MCF 10A (cell line): Measurements from ENCODE around the gene LCMT1. TPM values are rescaled to one million over a fixed set of nuclear protein-coding genes. Genes with fewer than 3 reads are reported as not detected.
"Not testable (repeated sequence)": the region's sequence is repeated elsewhere in the genome, so short reads cannot be mapped to it uniquely, and the experiment has no call there.

Experiments
- BruUV-seq: library from RNA; stranded (reverse); fragments of 400-500 nt; replicated peaks from 2 replicates; lab custom pipeline; 2021; lab: Mats Ljungman, UMichigan
- CTCF ChIA-PET: fragments of 300-600 bp; sonication (Branson Sonifier 250); formaldehyde crosslinking; extraction: SDS; loops from one replicate; lab custom pipeline; 2021; ENCODE audit warnings: antibody characterized with exemption, inconsistent platforms; lab: Yijun Ruan, JAX
- POLR2A ChIA-PET: fragments of 300-600, 350-650 bp; sonication (Branson Sonifier 250); formaldehyde crosslinking; extraction: SDS; loops from one replicate; lab custom pipeline; 2020; ENCODE audit warnings: antibody characterized with exemption, inconsistent platforms; lab: Yijun Ruan, JAX
- DNase-seq: peaks from one replicate; pipeline ENCODE4 v3.0.0-alpha.2; 2018; ENCODE audit not compliant: unreplicated experiment
- H3K27ac Mint-ChIP-seq: one replicate; pipeline ENCODE4 v1.8.0; 2022; ENCODE audit warnings: mild to moderate bottlenecking, low read depth, mixed read lengths; ENCODE audit not compliant: unreplicated experiment
- H3K27me3 Mint-ChIP-seq: one replicate; pipeline ENCODE4 v1.8.0; 2022; ENCODE audit warnings: mixed read lengths; ENCODE audit not compliant: insufficient read depth, unreplicated experiment
- H3K36me3 Mint-ChIP-seq: one replicate; pipeline ENCODE4 v1.8.0; 2022; ENCODE audit warnings: mild to moderate bottlenecking, moderate library complexity, mixed read lengths; ENCODE audit not compliant: insufficient read depth, unreplicated experiment
- H3K4me1 Mint-ChIP-seq: one replicate; pipeline ENCODE4 v1.8.0; 2022; ENCODE audit warnings: mixed read lengths; ENCODE audit not compliant: insufficient read depth, unreplicated experiment
- H3K4me3 Mint-ChIP-seq: one replicate; pipeline ENCODE4 v1.8.0; 2022; ENCODE audit warnings: mild to moderate bottlenecking, moderate library complexity, mixed read lengths; ENCODE audit not compliant: unreplicated experiment
- H3K9me3 Mint-ChIP-seq: one replicate; pipeline ENCODE4 v1.8.0; 2022; ENCODE audit warnings: mixed read lengths; ENCODE audit not compliant: unreplicated experiment
- CTCF ChIP-seq: fragments of 200-600 bp; IDR thresholded peaks from one replicate; pipeline ENCODE4 v1.8.0; 2022; ENCODE audit warnings: antibody characterized with exemption, mild to moderate bottlenecking; ENCODE audit not compliant: unreplicated experiment
- intact Hi-C: fragments of 100-400 bp; cut with micrococcal nuclease; formaldehyde crosslinking; loops from 2 replicates; pipeline ENCODE4 v1.14.1; 2022
- total RNA-seq: library from RNA; stranded (reverse); gene quantifications from 2 replicates; pipeline ENCODE4 v1.2.3, GENCODE V29; 2022

The LCMT1 gene
- total RNA-seq, 1 experiment from 2014 or later: 36.3 TPM

GRCh38 chr16:25118851-25119578 lies 7.5 kb downstream of the LCMT1 start:
- DNase-seq: no peak
- Mint-ChIP-seq H3K4me3 (no peak overlapping the region), H3K36me3 (peaks cover 18% of the 10 kb centered on the region), H3K27ac (no peak overlapping the region), H3K4me1 (peaks cover 13% of the 10 kb centered on the region), H3K27me3 (no peaks in the 10 kb centered on the region), H3K9me3 (no peaks in the 10 kb centered on the region)
- ChIA-PET CTCF (interaction anchor here (0.7 to 1.0 kb wide), 5 partner anchors 8 to 293 kb away, joined by 3 to 8 read pairs (median 3); partner anchors contain the start of gene LCMT1), POLR2A (interaction anchor here (0.6 kb wide), 1 partner anchor 98 kb away, joined by 4 read pairs; no protein-coding TSS in a partner anchor)
- no peak for TF ChIP-seq CTCF
- intact Hi-C loops: no loop called here
- BruUV-seq: no TSS peak

- Mint-ChIP-seq H3K4me3 (no peak overlapping the region), H3K4me1 (peaks cover 9% of the 10 kb centered on the region)
- TF ChIP-seq CTCF: no peak
These were observed 10.5 kb downstream of the LCMT1 start for GRCh38 chr16:25121824-25122600.

GRCh38 chr16:25124503-25124902 lies 13.0 kb downstream of the LCMT1 start:
- Mint-ChIP-seq H3K9me3 (no peaks in the 10 kb centered on the region), H3K4me3 (no peak overlapping the region), H3K27ac (no peak overlapping the region), H3K27me3 (no peaks in the 10 kb centered on the region), H3K36me3 (peaks cover 12% of the 10 kb centered on the region), H3K4me1 (peaks cover 15% of the 10 kb centered on the region)
- DNase-seq: no peak
- intact Hi-C loops: no loop called here
- CTCF ChIA-PET: interaction anchor here (1.6 kb wide), 1 partner anchor 101 kb away, joined by 4 read pairs; no protein-coding TSS in a partner anchor
- no peak for TF ChIP-seq CTCF
- BruUV-seq: no TSS peak
- POLR2A ChIA-PET: interaction anchor here (2.1 kb wide), 1 partner anchor 12 kb away, joined by 6 read pairs; no protein-coding TSS in a partner anchor

More at GRCh38 chr16:25121824-25122600, 10.5 kb downstream of the LCMT1 start:
- Mint-ChIP-seq H3K36me3 (peaks cover 5% of the 10 kb centered on the region), H3K27me3 (no peaks in the 10 kb centered on the region), H3K27ac (no peak overlapping the region), H3K9me3 (no peaks in the 10 kb centered on the region)
- intact Hi-C loops: no loop called here
- DNase-seq: no peak
- no TSS peak for BruUV-seq
- ChIA-PET POLR2A (interaction anchor here (2.1 kb wide), 1 partner anchor 10 kb away, joined by 6 read pairs; no protein-coding TSS in a partner anchor), CTCF (no interaction called here)

- not testable (repeated sequence) for H3K27ac Mint-ChIP-seq, BruUV-seq, H3K9me3 Mint-ChIP-seq, DNase-seq, H3K27me3 Mint-ChIP-seq, H3K4me3 Mint-ChIP-seq
- intact Hi-C loops: loop anchor here (1.0 to 5.0 kb wide), 2 partner anchors 71 to 294 kb away; no protein-coding TSS in a partner anchor
- ChIA-PET CTCF (interaction anchor here (0.6 to 2.4 kb wide), 11 partner anchors 10 to 130 kb away, joined by 3 to 19 read pairs (median 3); no protein-coding TSS in a partner anchor), POLR2A (interaction anchor here (0.7 kb wide), 1 partner anchor 18 kb away, joined by 3 read pairs; no protein-coding TSS in a partner anchor)
- Mint-ChIP-seq H3K36me3 (peaks cover 29% of the 10 kb centered on the region), H3K4me1 (peaks cover 15% of the 10 kb centered on the region)
These were observed 14.6 kb downstream of the LCMT1 start for GRCh38 chr16:25126086-25126666.
